Aortic smooth muscle cell (primary cell): ENCODE data around the gene BOC. TPM values are rescaled to one million over a fixed set of nuclear protein-coding genes. Genes with fewer than 3 reads are reported as not detected.

Experiments used
- total RNA-seq: library from RNA; depleted of rRNA; stranded (reverse); fragments of >200 nt; gene quantifications from 2 replicates; pipeline ENCODE4 v1.2.3, GENCODE V29; 2014

BOC gene, protein sequence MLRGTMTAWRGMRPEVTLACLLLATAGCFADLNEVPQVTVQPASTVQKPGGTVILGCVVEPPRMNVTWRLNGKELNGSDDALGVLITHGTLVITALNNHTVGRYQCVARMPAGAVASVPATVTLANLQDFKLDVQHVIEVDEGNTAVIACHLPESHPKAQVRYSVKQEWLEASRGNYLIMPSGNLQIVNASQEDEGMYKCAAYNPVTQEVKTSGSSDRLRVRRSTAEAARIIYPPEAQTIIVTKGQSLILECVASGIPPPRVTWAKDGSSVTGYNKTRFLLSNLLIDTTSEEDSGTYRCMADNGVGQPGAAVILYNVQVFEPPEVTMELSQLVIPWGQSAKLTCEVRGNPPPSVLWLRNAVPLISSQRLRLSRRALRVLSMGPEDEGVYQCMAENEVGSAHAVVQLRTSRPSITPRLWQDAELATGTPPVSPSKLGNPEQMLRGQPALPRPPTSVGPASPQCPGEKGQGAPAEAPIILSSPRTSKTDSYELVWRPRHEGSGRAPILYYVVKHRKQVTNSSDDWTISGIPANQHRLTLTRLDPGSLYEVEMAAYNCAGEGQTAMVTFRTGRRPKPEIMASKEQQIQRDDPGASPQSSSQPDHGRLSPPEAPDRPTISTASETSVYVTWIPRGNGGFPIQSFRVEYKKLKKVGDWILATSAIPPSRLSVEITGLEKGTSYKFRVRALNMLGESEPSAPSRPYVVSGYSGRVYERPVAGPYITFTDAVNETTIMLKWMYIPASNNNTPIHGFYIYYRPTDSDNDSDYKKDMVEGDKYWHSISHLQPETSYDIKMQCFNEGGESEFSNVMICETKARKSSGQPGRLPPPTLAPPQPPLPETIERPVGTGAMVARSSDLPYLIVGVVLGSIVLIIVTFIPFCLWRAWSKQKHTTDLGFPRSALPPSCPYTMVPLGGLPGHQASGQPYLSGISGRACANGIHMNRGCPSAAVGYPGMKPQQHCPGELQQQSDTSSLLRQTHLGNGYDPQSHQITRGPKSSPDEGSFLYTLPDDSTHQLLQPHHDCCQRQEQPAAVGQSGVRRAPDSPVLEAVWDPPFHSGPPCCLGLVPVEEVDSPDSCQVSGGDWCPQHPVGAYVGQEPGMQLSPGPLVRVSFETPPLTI
- total RNA-seq, result 2.3 and 5.0 TPM in 2 replicates

DNA sequence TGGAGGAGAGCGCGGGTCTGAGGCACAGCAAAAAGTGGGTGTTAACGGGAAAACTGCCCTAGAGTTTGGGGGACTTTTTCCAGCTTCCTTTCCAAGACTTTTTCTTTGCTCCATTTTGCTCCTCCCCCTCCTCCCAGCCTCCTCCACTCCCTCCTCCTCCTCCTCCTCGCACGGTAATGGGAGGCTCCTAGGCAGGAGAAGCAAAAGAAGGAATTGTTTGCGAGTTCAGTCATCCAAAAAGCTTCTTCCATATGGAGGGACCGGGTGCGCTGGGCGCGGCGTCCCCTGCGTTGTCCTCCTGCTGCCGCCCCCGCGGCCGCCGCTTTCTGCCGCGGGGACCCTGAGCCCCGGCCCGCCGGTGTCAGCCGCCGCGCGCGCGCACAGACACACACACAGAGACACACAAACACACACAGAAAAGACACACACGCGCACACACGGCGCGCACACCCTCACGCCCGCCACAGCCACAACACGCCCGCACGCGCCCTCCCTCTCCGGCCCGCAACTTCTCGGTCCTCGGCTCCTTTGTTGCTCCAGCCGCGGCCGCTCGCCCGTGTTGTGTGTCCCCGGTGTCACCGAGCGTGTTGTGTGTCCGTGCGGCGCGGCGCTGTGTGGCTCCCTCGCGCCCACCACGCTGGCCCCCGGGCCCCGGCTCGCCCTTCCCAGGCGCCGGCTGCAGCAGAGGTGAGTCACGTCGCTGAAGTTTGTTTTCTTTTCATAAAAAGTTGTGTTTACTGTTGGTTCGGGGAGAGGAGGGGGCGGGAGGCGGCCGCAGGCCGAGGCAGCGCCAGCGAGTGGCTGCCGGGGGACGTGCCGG, at the start of gene BOC:
TSS of gene BOC (plus strand) at position 228 of the 820 bp plus-strand sequence. CDS start 38,246 bp downstream, outside the sequence.

Other genes starting within 250 kb of the BOC start
- 0.06 TPM in 1 of 2 replicates, not detected in the other for gene CD200R1, start 236.5 kb upstream of the BOC start, total RNA-seq
- 33.2 and 34.1 TPM in 2 replicates for gene GTPBP8, start 220.6 kb upstream of the BOC start, total RNA-seq
- 2.6 and 4.4 TPM in 2 replicates for gene CFAP44, start 229.9 kb downstream of the BOC start, total RNA-seq